H1 (cell line): ENCODE data around the gene MAD2L1BP. TPM values are rescaled to one million over a fixed set of nuclear protein-coding genes. Genes with fewer than 3 reads are reported as not detected.
A peak's percentile ranks its signal among the peaks of the same experiment; 100 is the strongest.

Experiments
- CTCF ChIA-PET: fragments of 300-600 bp; sonication (Branson Sonifier 250); formaldehyde crosslinking; loops from one replicate; lab custom pipeline; 2021; ENCODE audit not compliant: partially characterized antibody; lab: Charles Lee
- POLR2A ChIA-PET: fragments of 300-600 bp; sonication (Branson Sonifier 250); formaldehyde crosslinking; loops from one replicate; lab custom pipeline; 2021; ENCODE audit warnings: inconsistent platforms; ENCODE audit not compliant: partially characterized antibody; lab: Charles Lee
- DNase-seq, 2 experiments: peaks; one replicate each; pipeline versions ENCODE4 v3.0.0 to v3.0.0-alpha.2; 2010 to 2022; ENCODE audit warnings: low spot score in 2 of 2, low read depth in 1 of 2, mixed read lengths in 1 of 2
- FAIRE-seq: peaks from 2 replicates; lab custom pipeline; 2011; peaks lifted over from hg19 to GRCh38; lab: Jason Lieb, UNC
- H2AFZ ChIP-seq: 2 replicates; pipeline ENCODE4 v1.8.1; 2012; ENCODE audit warnings: low read length, inconsistent platforms
- H2AK5ac ChIP-seq: 2 replicates; pipeline ENCODE4 v1.6.1; 2013; ENCODE audit warnings: low read depth, low read length
- H2BK120ac ChIP-seq: replicated peaks from 2 replicates; pipeline ENCODE3; 2013; ENCODE audit warnings: low read depth, low read length, inconsistent platforms
- H2BK12ac ChIP-seq: 2 replicates; pipeline ENCODE4 v1.6.1; 2013; ENCODE audit warnings: low read depth, low read length
- H2BK15ac ChIP-seq: 2 replicates; pipeline ENCODE4 v1.6.1; 2013; ENCODE audit warnings: low read length
- H2BK20ac ChIP-seq: 2 replicates; pipeline ENCODE4 v1.6.1; 2013; ENCODE audit warnings: low read length
- H2BK5ac ChIP-seq: 2 replicates; pipeline ENCODE4 v1.6.1; 2013; ENCODE audit warnings: low read depth, low read length
- H3K14ac ChIP-seq: 2 replicates; pipeline ENCODE4 v1.6.1; 2013; ENCODE audit warnings: inconsistent platforms; ENCODE audit not compliant: insufficient read length
- H3K18ac ChIP-seq: 2 replicates; pipeline ENCODE4 v1.6.1; 2013; ENCODE audit warnings: low read length; ENCODE audit errors: extremely low read depth
- H3K23ac ChIP-seq: 2 replicates; pipeline ENCODE4 v1.6.1; 2013; ENCODE audit warnings: inconsistent platforms; ENCODE audit not compliant: insufficient read length
- H3K23me2 ChIP-seq: 2 replicates; pipeline ENCODE4 v1.6.1; 2013; ENCODE audit warnings: low read depth, low read length
- H3K27ac ChIP-seq: 2 replicates; pipeline ENCODE4 v1.6.1; 2011; ENCODE audit warnings: low read depth, low read length, inconsistent platforms
- H3K27me3 ChIP-seq, 4 experiments: replicated peaks in 1 of 4; 1 replicate in 1 of 4; 2 replicates in 3 of 4; pipeline versions ENCODE4 v1.6.1 to v1.8.1; 2011 to 2013; ENCODE audit warnings: low read length in 3 of 4, mild to moderate bottlenecking in 3 of 4, inconsistent platforms in 2 of 4, mixed read lengths in 2 of 4, moderate library complexity in 1 of 4; ENCODE audit not compliant: control insufficient read depth in 3 of 4, insufficient read depth in 3 of 4; ENCODE audit errors: extremely low read depth in 1 of 4
- H3K36me3 ChIP-seq, 4 experiments: 2 replicates each; pipeline versions ENCODE4 v1.6.1 to v1.8.1; 2011 to 2013; ENCODE audit warnings: mild to moderate bottlenecking in 4 of 4, low read length in 3 of 4, moderate library complexity in 2 of 4, control low read depth in 1 of 4, inconsistent platforms in 1 of 4; ENCODE audit not compliant: insufficient read depth in 4 of 4, control insufficient read depth in 2 of 4
- H3K4ac ChIP-seq: replicated peaks from 2 replicates; pipeline ENCODE3; 2013; ENCODE audit warnings: low read length, low read depth, mixed read lengths, inconsistent platforms; ENCODE audit not compliant: insufficient read length
- H3K4me1 ChIP-seq, 4 experiments: replicated peaks in 1 of 4; 1 replicate in 1 of 4; 2 replicates in 3 of 4; pipeline versions ENCODE4 v1.6.1 to v1.8.1; 2011 to 2013; ENCODE audit warnings: low read length in 3 of 4, inconsistent platforms in 2 of 4, mixed read lengths in 1 of 4; ENCODE audit not compliant: insufficient read depth in 4 of 4, control insufficient read depth in 3 of 4
- H3K4me2 ChIP-seq, 2 experiments: 2 replicates each; pipeline versions ENCODE4 v1.6.1 to v1.8.1; 2011 to 2013; ENCODE audit warnings: low read depth in 2 of 2, low read length in 2 of 2, control low read depth in 1 of 2, inconsistent platforms in 1 of 2, mild to moderate bottlenecking in 1 of 2; ENCODE audit not compliant: insufficient read depth in 1 of 2
- H3K4me3 ChIP-seq, 4 experiments: fragments of 200-600, 300-600 bp in 1 of 4; sonication (generic), shearing (Covaris generic), sonication (Bioruptor Twin) in 1 of 4; 2 replicates each; pipeline versions ENCODE4 v1.5.1 to v1.8.1; 2011 to 2016; ENCODE audit warnings: low read length in 4 of 4, low read depth in 3 of 4, control low read depth in 2 of 4, inconsistent platforms in 2 of 4, mild to moderate bottlenecking in 2 of 4, mixed read lengths in 1 of 4, moderate library complexity in 1 of 4; ENCODE audit not compliant: insufficient read depth in 2 of 4; ENCODE audit errors: extremely low read depth in 1 of 4
- H3K56ac ChIP-seq: replicated peaks from 2 replicates; pipeline ENCODE3; 2013; ENCODE audit warnings: low read depth, mild to moderate bottlenecking, mixed read lengths, low read length, inconsistent platforms; ENCODE audit not compliant: insufficient read length
- H3K79me1 ChIP-seq: 2 replicates; pipeline ENCODE4 v1.6.1; 2013; ENCODE audit warnings: low read depth, low read length, control low read depth
- H3K79me2 ChIP-seq, 2 experiments: 2 replicates each; pipeline versions ENCODE4 v1.6.1 to v1.8.1; 2012 to 2013; ENCODE audit warnings: low read length in 2 of 2, mild to moderate bottlenecking in 2 of 2, inconsistent platforms in 1 of 2; ENCODE audit not compliant: insufficient read depth in 2 of 2, control insufficient read depth in 1 of 2
- H3K9ac ChIP-seq, 4 experiments: replicated peaks in 1 of 4; 1 replicate in 1 of 4; 2 replicates in 3 of 4; pipeline versions ENCODE4 v1.6.1 to v1.8.1; 2011 to 2013; ENCODE audit warnings: low read depth in 3 of 4, low read length in 3 of 4, control low read depth in 2 of 4, mild to moderate bottlenecking in 2 of 4, moderate library complexity in 2 of 4, inconsistent platforms in 1 of 4; ENCODE audit errors: extremely low read depth in 1 of 4
- H3K9me3 ChIP-seq, 2 experiments: 2 replicates each; pipeline versions ENCODE4 v1.6.1 to v1.8.1; 2012 to 2013; ENCODE audit warnings: mild to moderate bottlenecking in 2 of 2, moderate library complexity in 2 of 2, control low read depth in 1 of 2, inconsistent platforms in 1 of 2, low read depth in 1 of 2, low read length in 1 of 2, mixed read lengths in 1 of 2; ENCODE audit not compliant: insufficient read depth in 2 of 2
- H4K20me1 ChIP-seq, 2 experiments: replicated peaks in 1 of 2; 2 replicates each; pipeline versions ENCODE3 to v1.8.1; 2011 to 2013; ENCODE audit warnings: inconsistent platforms in 2 of 2, low read length in 2 of 2, mild to moderate bottlenecking in 1 of 2; ENCODE audit not compliant: insufficient read depth in 2 of 2, control insufficient read depth in 1 of 2
- H4K5ac ChIP-seq: 2 replicates; pipeline ENCODE4 v1.6.1; 2013; ENCODE audit warnings: low read length, low read depth, mixed read lengths, inconsistent platforms; ENCODE audit not compliant: insufficient read length
- H4K8ac ChIP-seq: 2 replicates; pipeline ENCODE4 v1.8.0; 2013; ENCODE audit warnings: mild to moderate bottlenecking, moderate library complexity, low read length, inconsistent platforms; ENCODE audit not compliant: insufficient read depth; ENCODE audit errors: extremely low read depth
- H4K91ac ChIP-seq: replicated peaks from 2 replicates; pipeline ENCODE3; 2013; ENCODE audit warnings: low read length, mixed read lengths, inconsistent platforms; ENCODE audit not compliant: insufficient read length
- CTBP2 ChIP-seq: IDR thresholded peaks from 2 replicates; pipeline ENCODE4 v1.7.0; 2011; ENCODE audit warnings: borderline replicate concordance, mild to moderate bottlenecking, moderate library complexity, mixed read lengths, low read length; ENCODE audit not compliant: insufficient read depth, insufficient read length
- POLR2A ChIP-seq, 2 experiments: IDR thresholded peaks; 1 replicate in 1 of 2; 2 replicates in 1 of 2; pipeline ENCODE4 v1.6.1; 2011; ENCODE audit warnings: low read depth in 2 of 2, low read length in 2 of 2, mild to moderate bottlenecking in 2 of 2; ENCODE audit errors: control extremely low read depth in 1 of 2
- WGBS, 2 experiments: shearing (Covaris generic) in 1 of 2; methylation state at CpG; one replicate each; pipeline versions ENCODE4 v1.1.6 to v1.1.7; 2013 to 2015; ENCODE audit warnings: low lambda C conversion rate in 2 of 2, mixed read lengths in 2 of 2, inconsistent platforms in 1 of 2, low coverage in 1 of 2, missing lambda C conversion rate in 1 of 2; ENCODE audit not compliant: insufficient replicate concordance in 2 of 2, insufficient coverage in 1 of 2, insufficient read length in 1 of 2; ENCODE audit errors: extremely low coverage in 1 of 2, missing lambda C conversion rate in 1 of 2; 5-methylcytosine and 5-hydroxymethylcytosine counted together
- polyA plus RNA-seq, 7 experiments: library from polyadenylated mRNA; depleted of rRNA in 3 of 7; stranded (reverse) in 5 of 7; unstranded in 2 of 7; fragments of >200 nt in 5 of 7; fragments of 200-250 nt in 2 of 7; gene quantifications; 1 replicate in 5 of 7; 2 replicates in 1 of 7; 4 replicates in 1 of 7; pipeline versions ENCODE4 v1.2.1 to v1.2.3, GENCODE V29; 2011 to 2013; ENCODE audit warnings: missing spikeins in 2 of 7, mixed read lengths in 2 of 7
- total RNA-seq: library from RNA; stranded (reverse); fragmentation: NEBNext Ultra II Directional; extraction: Animal tissue kit (Norgen Biotek cat#: 25700); gene quantifications from 2 replicates; pipeline ENCODE4 v1.2.1, GENCODE V29; 2021

Gene MAD2L1BP
- total and polyA plus RNA-seq, 2 of the 8 experiments (the other 6 are each of a cell fraction or from before 2014, with no cell fraction given) = 35.5 to 70.0 TPM

DNA sequence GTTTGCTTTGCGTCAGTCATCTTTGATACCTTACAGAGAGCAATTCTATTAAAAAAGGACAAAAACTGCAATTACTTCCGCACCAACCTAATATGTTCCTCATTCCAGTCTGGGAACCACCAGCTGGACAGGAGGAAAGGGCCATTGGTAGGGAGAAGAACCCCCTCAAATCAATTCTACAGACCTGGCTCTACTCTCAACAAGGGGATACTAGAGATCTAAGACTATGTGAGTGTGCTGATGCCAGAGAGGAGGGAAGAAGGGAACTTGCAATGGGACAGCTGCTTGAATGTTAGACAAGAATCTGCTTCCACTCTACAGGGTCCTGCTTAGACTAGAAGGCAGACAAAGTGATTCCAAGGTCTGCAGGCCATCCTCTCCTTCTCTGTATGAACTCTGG is 38.7 kb downstream of the MAD2L1BP start:
- H3K23me2 ChIP-seq = no peaks in the 10 kb centered on the region
- H3K27ac ChIP-seq = no peak overlapping the region
- H3K14ac ChIP-seq = no peak overlapping the region
- ChIA-PET POLR2A (interaction anchor here (0.7 to 10.0 kb wide), 2 partner anchors 12 to 45 kb away, joined by 3 to 85 read pairs; partner anchors contain the start of genes GTPBP2 and MRPS18A), CTCF (interaction anchor here (1.1 to 1.5 kb wide), 2 partner anchors 94 to 110 kb away, joined by 3 read pairs; no protein-coding TSS in a partner anchor)
- peaks cover 0 to 8% of the 10 kb centered on the region in 2 experiments for H4K20me1 ChIP-seq
- peaks cover 36 to 71% (median 45%) of the 10 kb centered on the region in 4 experiments for H3K36me3 ChIP-seq
- peaks cover 0 to 8% (median 3%) of the 10 kb centered on the region in 4 experiments; a peak in 6 of 7 replicates for H3K4me1 ChIP-seq
- no peaks in the 10 kb centered on the region for H3K9me3 ChIP-seq
- no peaks in the 10 kb centered on the region for H3K79me1 ChIP-seq
- H3K27me3 ChIP-seq = no peaks in the 10 kb centered on the region
- FAIRE-seq (no peak), DNase-seq (no peak)
- H2BK5ac ChIP-seq = no peak overlapping the region
- H3K4ac ChIP-seq = no peak overlapping the region
- no peak overlapping the region for H4K5ac ChIP-seq
- WGBS, 2 experiments = 87% methylated on average over 2 of the region's 2 CpGs; no CpG with 5 or more reads in 1 of the 2 experiments
- no peak overlapping the region for H3K4me2 ChIP-seq
- no peak overlapping the region for H2AFZ ChIP-seq
- TF ChIP-seq CTBP2 (no peak), POLR2A (IDR thresholded peaks at IDR 0.05; ENCODE audit: control extremely low read depth in 1 of 2, low read depth in 2 of 2, low read length in 2 of 2) (0 out of 3 replicates have a peak, but pooled peaks of 1 of the 2 experiments have one; percentile 8)
- H3K9ac ChIP-seq = no peak overlapping the region
- no peak overlapping the region for H3K4me3 ChIP-seq
- H2BK15ac ChIP-seq = no peak overlapping the region
- no peak overlapping the region for H2AK5ac ChIP-seq
- H3K56ac ChIP-seq = no peak overlapping the region
- H2BK20ac ChIP-seq = no peak overlapping the region
- H2BK12ac ChIP-seq = no peak overlapping the region
- H3K18ac ChIP-seq = no peak overlapping the region
- no peak overlapping the region for H3K23ac ChIP-seq
- H3K79me2 ChIP-seq = no peaks in the 10 kb centered on the region
- no peak overlapping the region for H2BK120ac ChIP-seq
- H4K8ac ChIP-seq = no peak overlapping the region
- H4K91ac ChIP-seq = no peak overlapping the region
